ENCODE data around the gene PIP.
"Not testable (repeated sequence)": the region's sequence is repeated elsewhere in the genome, so short reads cannot be mapped to it uniquely, and the experiment has no call there.

The PIP gene, protein sequence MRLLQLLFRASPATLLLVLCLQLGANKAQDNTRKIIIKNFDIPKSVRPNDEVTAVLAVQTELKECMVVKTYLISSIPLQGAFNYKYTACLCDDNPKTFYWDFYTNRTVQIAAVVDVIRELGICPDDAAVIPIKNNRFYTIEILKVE

GRCh38 chr7:143131781-143132180 lies at the start of gene PIP:
Gene PIP, plus strand, starts transcription at chr7:143132077. Its CDS starts 40 bp downstream, at chr7:143132117.
- no peak for DNase-seq

DNA sequence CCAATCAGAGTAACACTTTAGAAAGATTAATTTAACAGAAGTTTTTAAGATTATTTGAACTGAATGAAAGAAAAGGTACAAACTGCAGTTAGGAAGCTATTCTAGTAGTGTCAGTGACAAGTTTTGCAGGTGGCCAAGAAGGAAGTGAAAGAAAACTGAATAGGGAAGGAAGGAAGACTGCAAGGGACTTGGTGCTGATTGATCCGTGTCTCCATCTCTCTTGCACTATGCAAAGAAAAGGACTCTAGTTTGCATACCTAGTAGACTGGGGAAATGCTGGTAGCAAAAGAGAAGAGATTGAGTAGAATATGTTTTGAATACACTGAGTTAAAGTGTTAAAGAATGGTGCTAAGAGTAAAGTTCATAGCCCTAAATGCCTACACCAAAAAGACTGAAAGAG lies 46.8 kb upstream of the PIP start:
- no peak for DNase-seq

- DNase-seq, result not testable (repeated sequence)
Measured at GRCh38 chr7:143085610-143086009, 46.3 kb upstream of the PIP start.

- not testable (repeated sequence) for DNase-seq
Measured at GRCh38 chr7:143088549-143089231, 43.2 kb upstream of the PIP start.

DNA sequence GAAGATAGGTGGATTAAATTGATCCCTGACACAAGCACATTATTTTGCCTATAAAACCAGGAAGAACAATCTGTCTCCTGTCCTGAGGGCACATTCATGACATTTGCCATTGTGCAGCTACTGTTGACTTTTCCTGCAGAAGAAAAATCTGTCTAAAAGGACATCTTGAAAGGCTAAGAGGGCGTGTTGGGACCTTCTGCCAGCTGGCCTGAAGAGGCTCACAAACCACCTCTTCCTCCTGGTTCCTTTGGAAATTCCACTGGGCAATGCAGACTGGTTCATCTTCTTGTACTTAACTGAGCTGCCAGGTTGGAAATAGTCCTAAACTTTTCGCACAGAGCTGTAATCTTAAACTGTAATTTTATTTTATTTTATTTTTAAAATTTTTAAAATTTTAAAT lies 35.7 kb upstream of the PIP start:
- DNase-seq, result no peak

DNA sequence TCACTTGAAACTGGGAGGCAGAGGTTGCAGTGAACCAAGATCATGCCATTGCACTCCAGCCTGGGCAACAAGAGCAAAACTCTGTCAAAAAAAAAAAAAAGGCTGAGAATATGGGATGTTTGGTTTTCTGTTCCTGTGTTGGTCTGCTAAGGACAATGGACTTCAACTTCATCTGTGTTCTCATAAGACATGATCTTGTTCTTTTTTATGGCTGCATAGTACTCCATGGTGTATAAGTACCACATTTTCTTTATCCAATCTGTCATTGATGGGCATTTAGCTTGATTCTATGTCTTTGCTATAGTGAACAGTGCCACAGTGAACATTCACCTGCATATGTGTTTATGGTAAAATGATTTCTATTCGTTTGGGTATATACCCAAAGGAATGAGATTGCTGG lies 32.3 kb upstream of the PIP start:
- not testable (repeated sequence) for DNase-seq

GRCh38 chr7:143104759-143105158 lies 27.1 kb upstream of the PIP start:
- no peak for DNase-seq

- not testable (repeated sequence) for DNase-seq
Measured at GRCh38 chr7:143108019-143108418, 23.9 kb upstream of the PIP start.

GRCh38 chr7:143117395-143117794 lies 14.5 kb upstream of the PIP start:
- DNase-seq, result no peak

GRCh38 chr7:143120691-143121405 lies 11.0 kb upstream of the PIP start:
- no peak for DNase-seq

DNA sequence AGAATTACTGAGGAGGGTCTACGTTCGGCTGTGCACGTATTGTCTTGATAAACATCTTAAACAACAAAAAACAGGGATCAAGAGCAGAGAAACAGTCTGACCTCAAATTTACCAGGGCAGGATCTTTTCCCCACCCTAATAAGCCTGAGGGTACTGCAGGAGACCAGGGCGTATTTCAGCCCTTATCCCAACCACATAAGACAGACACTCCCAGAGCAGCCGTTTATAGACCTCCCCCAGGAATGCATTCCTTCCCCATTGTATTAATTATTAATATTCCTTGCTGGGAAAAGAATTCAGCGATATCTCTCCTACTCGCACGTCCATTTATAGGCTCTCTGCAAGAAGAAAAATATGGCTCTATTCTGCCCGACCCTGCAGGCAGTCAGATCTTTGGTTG lies 8.6 kb upstream of the PIP start:
- DNase-seq, result not testable (repeated sequence)

GRCh38 chr7:143126146-143126545 lies 5.7 kb upstream of the PIP start:
- DNase-seq, result no peak

GRCh38 chr7:143129051-143129450 lies 2.8 kb upstream of the PIP start:
- DNase-seq, result no peak

GRCh38 chr7:143129477-143129876 lies 2.4 kb upstream of the PIP start:
- DNase-seq, result no peak

GRCh38 chr7:143130541-143130940 lies 1.3 kb upstream of the PIP start:
- DNase-seq, result no peak

GRCh38 chr7:143147070-143147469 lies 15.2 kb downstream of the PIP start:
- no peak for DNase-seq

GRCh38 chr7:143148050-143148449 lies 16.2 kb downstream of the PIP start:
- no peak for DNase-seq

- no peak for DNase-seq
Measured at GRCh38 chr7:143148651-143149050, 16.8 kb downstream of the PIP start.

DNA sequence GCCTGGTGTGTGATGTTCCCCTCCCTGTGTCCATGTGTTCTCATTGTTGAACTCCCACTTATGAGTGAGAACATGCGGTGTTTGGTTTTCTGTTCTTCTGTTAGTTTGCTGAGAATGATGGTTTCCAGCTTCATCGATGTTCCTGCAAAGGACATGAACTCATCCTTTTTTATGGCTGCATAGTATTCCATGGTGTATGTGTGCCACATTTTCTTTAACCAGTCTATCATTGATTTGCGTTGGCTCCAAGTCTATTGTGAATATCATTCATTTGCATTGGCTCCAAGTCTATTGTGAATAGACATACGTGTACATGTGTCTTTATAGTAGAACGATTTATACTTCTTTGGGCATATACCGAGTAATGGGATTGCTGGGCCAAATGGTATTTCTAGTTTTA lies 18.8 kb downstream of the PIP start:
- DNase-seq, result not testable (repeated sequence)

GRCh38 chr7:143158617-143159016 lies 26.7 kb downstream of the PIP start:
- not testable (repeated sequence) for DNase-seq

DNA sequence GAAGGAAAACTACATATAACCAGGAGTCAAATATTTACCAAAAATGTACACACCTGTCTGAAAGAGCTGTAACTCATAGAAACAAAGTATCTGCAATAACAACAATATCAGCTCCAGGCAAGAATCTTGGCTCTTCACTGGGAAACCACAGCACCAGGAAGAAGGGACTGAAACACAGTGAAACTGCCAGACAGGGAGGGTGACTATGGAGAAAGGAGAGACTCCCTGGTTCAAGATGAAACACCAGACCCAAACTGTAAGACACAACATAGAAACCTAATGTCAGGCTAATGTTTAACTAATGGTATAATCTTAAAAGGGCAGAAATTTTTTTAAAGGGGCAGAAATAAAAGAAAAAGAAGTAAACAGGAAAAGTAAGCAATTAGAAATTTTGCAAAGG lies 39.8 kb downstream of the PIP start:
- DNase-seq, result no peak

DNA sequence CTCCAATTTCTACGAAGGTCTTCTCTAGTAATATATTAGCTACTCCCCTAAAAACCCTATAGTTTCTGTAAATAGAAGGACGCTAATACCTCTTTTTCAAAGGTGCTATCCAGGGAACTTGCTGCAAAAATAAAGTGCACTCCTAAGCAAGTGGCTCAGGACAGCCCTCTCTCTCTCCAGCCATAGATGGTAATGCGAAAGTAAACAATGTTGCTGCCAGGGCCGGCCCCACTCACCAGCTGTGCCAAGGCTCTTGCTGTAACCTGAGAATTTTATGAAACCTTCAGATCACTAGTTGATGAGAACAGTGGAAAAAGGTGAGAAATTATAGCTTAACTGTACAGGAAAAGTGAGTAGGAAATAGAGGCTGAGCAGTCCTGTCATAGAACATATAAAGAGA lies 40.5 kb downstream of the PIP start:
- DNase-seq, result no peak

- DNase-seq, result no peak
Measured at GRCh38 chr7:143176128-143176527, 44.3 kb downstream of the PIP start.

GRCh38 chr7:143177374-143178119 lies 45.7 kb downstream of the PIP start:
- no peak for DNase-seq
